HEK293 (cell line): ENCODE data around the gene NUAK1.
A peak's percentile ranks its signal among the peaks of the same experiment; 100 is the strongest.

ENCODE experiments used
- CTCF ChIA-PET: fragments of 350-600 bp; formaldehyde crosslinking; extraction: SDS; loops from one replicate; lab custom pipeline; 2021; ENCODE audit warnings: antibody characterized with exemption; lab: Yijun Ruan, JAX
- POLR2A ChIA-PET: fragments of 300-600 bp; formaldehyde crosslinking; extraction: SDS; loops from one replicate; lab custom pipeline; 2020; ENCODE audit warnings: antibody characterized with exemption, inconsistent platforms; lab: Yijun Ruan, JAX
- H3K27ac ChIP-seq: fragments of 200-500 bp; sonication (Bioruptor generic); 2 replicates; pipeline ENCODE4 v1.5.1; 2014; ENCODE audit warnings: low read depth, low read length, control low read depth, inconsistent platforms; ENCODE audit errors: extremely low read depth
- H3K36me3 ChIP-seq, 2 experiments: fragments of 200-500 bp in 1 of 2; sonication (Bioruptor generic) in 1 of 2; 1 replicate in 1 of 2; 2 replicates in 1 of 2; pipeline ENCODE4 v1.5.1; 2014 to 2017; ENCODE audit warnings: inconsistent platforms in 2 of 2, low read length in 2 of 2; ENCODE audit not compliant: control insufficient read depth in 2 of 2, insufficient read depth in 1 of 2
- H3K4me1 ChIP-seq: fragments of 200-500 bp; sonication (Bioruptor generic); 2 replicates; pipeline ENCODE4 v1.5.1; 2014; ENCODE audit warnings: mild to moderate bottlenecking, low read length, inconsistent platforms; ENCODE audit not compliant: control insufficient read depth, insufficient read depth
- H3K4me3 ChIP-seq: 2 replicates; pipeline ENCODE4 v1.5.1; 2011; ENCODE audit warnings: low read depth, mild to moderate bottlenecking, control low read depth, low read length, moderate library complexity
- H3K9me3 ChIP-seq: fragments of 200-500 bp; sonication (Bioruptor generic); 2 replicates; pipeline ENCODE4 v1.5.1; 2014; ENCODE audit warnings: low read depth, low read length, inconsistent platforms; ENCODE audit not compliant: control insufficient read depth, insufficient read depth
- BCL11A ChIP-seq: fragments of 450-650 bp; formaldehyde crosslinking; IDR thresholded peaks from 2 replicates; pipeline ENCODE4 v1.5.1; 2016; ENCODE audit warnings: low read depth, missing biosample characterization, missing genetic modification characterization
- BCL11B ChIP-seq: fragments of 450-650 bp; formaldehyde crosslinking; IDR thresholded peaks from 2 replicates; pipeline ENCODE4 v1.5.1; 2016; ENCODE audit warnings: low read depth, missing biosample characterization, missing genetic modification characterization
- EGR2 ChIP-seq: fragments of 450-650 bp; formaldehyde crosslinking; IDR thresholded peaks from 2 replicates; pipeline ENCODE4 v1.5.1; 2016; ENCODE audit warnings: low read depth, missing biosample characterization, missing genetic modification characterization
- PRDM1 ChIP-seq: fragments of 450-650 bp; formaldehyde crosslinking; IDR thresholded peaks from 2 replicates; pipeline ENCODE4; 2016; ENCODE audit warnings: missing biosample characterization, missing genetic modification characterization
- TCF7L2 ChIP-seq: IDR thresholded peaks from 2 replicates; pipeline ENCODE4 v1.6.1; 2011; ENCODE audit warnings: low read depth, mild to moderate bottlenecking, inconsistent platforms, low read length, moderate library complexity, borderline replicate concordance
- ZBTB10 ChIP-seq: fragments of 450-650 bp; formaldehyde crosslinking; IDR thresholded peaks from 2 replicates; pipeline ENCODE4 v1.5.1; 2016; ENCODE audit warnings: missing biosample characterization, missing genetic modification characterization
- ZBTB17 ChIP-seq: fragments of 450-650 bp; formaldehyde crosslinking; IDR thresholded peaks from 2 replicates; pipeline ENCODE4 v1.5.1; 2016; ENCODE audit warnings: missing biosample characterization, missing genetic modification characterization
- ZFHX2 ChIP-seq: fragments of 450-650 bp; formaldehyde crosslinking; conservative IDR thresholded peaks from 2 replicates; pipeline ENCODE4 v1.5.1; 2016; ENCODE audit warnings: missing biosample characterization, missing genetic modification characterization
- ZFP69B ChIP-seq: fragments of 450-650 bp; formaldehyde crosslinking; IDR thresholded peaks from 2 replicates; pipeline ENCODE4 v1.5.1; 2016; ENCODE audit warnings: missing biosample characterization, missing genetic modification characterization
- ZNF174 ChIP-seq: fragments of 450-650 bp; formaldehyde crosslinking; IDR thresholded peaks from 2 replicates; pipeline ENCODE4 v1.5.0; 2017; ENCODE audit warnings: missing biosample characterization, mild to moderate bottlenecking, missing genetic modification characterization
- ZNF214 ChIP-seq: fragments of 450-650 bp; formaldehyde crosslinking; IDR thresholded peaks from 2 replicates; pipeline ENCODE4 v1.5.1; 2017; ENCODE audit warnings: missing biosample characterization, mild to moderate bottlenecking, missing genetic modification characterization, borderline replicate concordance
- ZNF23 ChIP-seq: fragments of 450-650 bp; formaldehyde crosslinking; IDR thresholded peaks from 2 replicates; pipeline ENCODE4 v1.5.1; 2016; ENCODE audit warnings: missing biosample characterization, missing genetic modification characterization, borderline replicate concordance
- ZNF239 ChIP-seq: fragments of 450-650 bp; formaldehyde crosslinking; IDR thresholded peaks from 2 replicates; pipeline ENCODE4 v1.5.1; 2016; ENCODE audit warnings: missing biosample characterization, missing genetic modification characterization
- ZNF426 ChIP-seq: fragments of 450-650 bp; formaldehyde crosslinking; IDR thresholded peaks from 2 replicates; pipeline ENCODE4 v1.5.1; 2017; ENCODE audit warnings: missing biosample characterization, missing genetic modification characterization, mild to moderate bottlenecking, inconsistent platforms, moderate library complexity
- ZNF449 ChIP-seq: fragments of 450-650 bp; formaldehyde crosslinking; IDR thresholded peaks from 2 replicates; pipeline ENCODE4 v1.5.1; 2017; ENCODE audit warnings: missing biosample characterization, mild to moderate bottlenecking, missing genetic modification characterization, moderate library complexity
- ZNF513 ChIP-seq: fragments of 450-650 bp; IDR thresholded peaks from 2 replicates; pipeline ENCODE4 v1.5.1; 2018; ENCODE audit warnings: missing biosample characterization, missing genetic modification characterization
- ZNF580 ChIP-seq: fragments of 450-650 bp; formaldehyde crosslinking; IDR thresholded peaks from 2 replicates; pipeline ENCODE4 v1.5.1; 2016; ENCODE audit warnings: missing biosample characterization, missing genetic modification characterization
- ZNF645 ChIP-seq: fragments of 450-650 bp; formaldehyde crosslinking; IDR thresholded peaks from 2 replicates; pipeline ENCODE4; 2016; ENCODE audit warnings: missing biosample characterization, missing genetic modification characterization
- ZNF704 ChIP-seq: fragments of 450-650 bp; formaldehyde crosslinking; IDR thresholded peaks from 2 replicates; pipeline ENCODE4 v1.5.1; 2016; ENCODE audit warnings: missing biosample characterization, missing genetic modification characterization
- ZNF777 ChIP-seq: fragments of 450-650 bp; formaldehyde crosslinking; IDR thresholded peaks from 2 replicates; pipeline ENCODE4 v1.5.1; 2017; ENCODE audit warnings: missing biosample characterization, missing genetic modification characterization, borderline replicate concordance
- ZSCAN30 ChIP-seq: fragments of 450-650 bp; IDR thresholded peaks from 2 replicates; pipeline ENCODE4 v1.5.1; 2018; ENCODE audit warnings: missing biosample characterization, mild to moderate bottlenecking, missing genetic modification characterization, moderate library complexity
- ZSCAN5A ChIP-seq: fragments of 450-650 bp; formaldehyde crosslinking; IDR thresholded peaks from 2 replicates; pipeline ENCODE4 v1.5.1; 2016; ENCODE audit warnings: missing biosample characterization, missing genetic modification characterization
- ZXDB ChIP-seq: fragments of 450-650 bp; formaldehyde crosslinking; IDR thresholded peaks from 2 replicates; pipeline ENCODE4 v1.5.1; 2016; ENCODE audit warnings: missing biosample characterization, missing genetic modification characterization

The NUAK1 gene

GRCh38 chr12:106126441-106127337 is 12.1 kb downstream of the NUAK1 start (continued):
- TF ChIP-seq ZBTB10 (no peak), ZSCAN30 (tag by site-specific recombination) (0 out of 2 replicates have a peak, but pooled peaks have one; percentile 13), ZXDB (tag by site-specific recombination) (0 out of 2 replicates have a peak, but pooled peaks have one; percentile 18), ZFP69B (tag by site-specific recombination) (peak; percentile 14; the same call in 1 of the 2 replicates), ZNF580 (tag by site-specific recombination) (0 out of 2 replicates have a peak, but pooled peaks have one; percentile 23), ZNF645 (tag by site-specific recombination) (no peak)
- TF ChIP-seq, all 188 proteins: peak for 6

GRCh38 chr12:106125351-106126095 is 13.2 kb downstream of the NUAK1 start:
- H3K4me1 ChIP-seq, result peaks cover 14% of the 10 kb centered on the region
- CTCF ChIA-PET, result interaction anchor here (1.2 to 2.1 kb wide), 2 partner anchors 8 to 11 kb away, joined by 3 to 8 read pairs; no protein-coding TSS in a partner anchor
- TF ChIP-seq ZNF513 (tag by site-specific recombination), result no peak
- TF ChIP-seq BCL11A (tag by site-specific recombination), result no peak
- TF ChIP-seq ZSCAN5A (tag by site-specific recombination), result no peak
- TF ChIP-seq ZNF174 (tag by site-specific recombination), result no peak
- no peak for TF ChIP-seq ZNF426
- no peak for TF ChIP-seq PRDM1
- peak; percentile 65; the same call in 1 of the 2 replicates for TF ChIP-seq ZNF449 (tag by site-specific recombination)
- TF ChIP-seq EGR2 (tag by site-specific recombination), result 0 out of 2 replicates have a peak, but pooled peaks have one; percentile 12
- no peak for TF ChIP-seq BCL11B (tag by site-specific recombination)
- 0 out of 2 replicates have a peak, but pooled peaks have one; percentile 13 for TF ChIP-seq ZBTB17 (tag by site-specific recombination)
- TF ChIP-seq ZNF23 (tag by site-specific recombination), result no peak
- TF ChIP-seq TCF7L2, result no peak
- no peak for TF ChIP-seq ZNF239 (tag by site-specific recombination)
- no peak for TF ChIP-seq ZNF704
- TF ChIP-seq ZNF214 (tag by site-specific recombination), result no peak
- no peak for TF ChIP-seq ZNF777 (tag by site-specific recombination)
- TF ChIP-seq ZFHX2 (tag by site-specific recombination), result peak; percentile 57

More at GRCh38 chr12:106125351-106126095, 13.2 kb downstream of the NUAK1 start:
- no peaks in the 10 kb centered on the region for H3K36me3 ChIP-seq
- no peak overlapping the region for H3K4me3 ChIP-seq
- no peaks in the 10 kb centered on the region for H3K9me3 ChIP-seq
- H3K27ac ChIP-seq, result no peak overlapping the region
- POLR2A ChIA-PET, result no interaction called here
